Measurements from ENCODE around the gene RSPO3.

DNA sequence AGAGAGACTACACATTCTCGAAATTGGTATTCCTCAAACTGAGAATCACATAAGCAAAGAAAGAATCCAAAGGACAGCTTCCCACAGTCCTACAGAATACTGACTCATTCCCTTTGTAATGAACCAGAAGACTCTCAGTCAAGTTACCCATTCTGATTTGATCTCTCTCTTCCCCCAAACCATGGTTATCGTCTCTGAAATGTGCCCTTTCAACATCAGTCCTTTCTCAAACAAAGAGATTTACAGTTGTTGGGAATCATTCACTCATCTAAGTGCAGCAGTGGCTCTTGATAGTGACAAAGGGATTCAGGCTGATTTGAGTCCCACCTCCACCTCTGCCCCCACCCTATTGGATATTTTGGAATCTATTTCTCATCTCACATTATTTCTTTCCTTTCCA lies 15.0 kb upstream of the RSPO3 start:
- TF ChIP-seq POLR2A (IDR thresholded peaks at IDR 0.05): no peak
- TF ChIP-seq, protein P1, sequence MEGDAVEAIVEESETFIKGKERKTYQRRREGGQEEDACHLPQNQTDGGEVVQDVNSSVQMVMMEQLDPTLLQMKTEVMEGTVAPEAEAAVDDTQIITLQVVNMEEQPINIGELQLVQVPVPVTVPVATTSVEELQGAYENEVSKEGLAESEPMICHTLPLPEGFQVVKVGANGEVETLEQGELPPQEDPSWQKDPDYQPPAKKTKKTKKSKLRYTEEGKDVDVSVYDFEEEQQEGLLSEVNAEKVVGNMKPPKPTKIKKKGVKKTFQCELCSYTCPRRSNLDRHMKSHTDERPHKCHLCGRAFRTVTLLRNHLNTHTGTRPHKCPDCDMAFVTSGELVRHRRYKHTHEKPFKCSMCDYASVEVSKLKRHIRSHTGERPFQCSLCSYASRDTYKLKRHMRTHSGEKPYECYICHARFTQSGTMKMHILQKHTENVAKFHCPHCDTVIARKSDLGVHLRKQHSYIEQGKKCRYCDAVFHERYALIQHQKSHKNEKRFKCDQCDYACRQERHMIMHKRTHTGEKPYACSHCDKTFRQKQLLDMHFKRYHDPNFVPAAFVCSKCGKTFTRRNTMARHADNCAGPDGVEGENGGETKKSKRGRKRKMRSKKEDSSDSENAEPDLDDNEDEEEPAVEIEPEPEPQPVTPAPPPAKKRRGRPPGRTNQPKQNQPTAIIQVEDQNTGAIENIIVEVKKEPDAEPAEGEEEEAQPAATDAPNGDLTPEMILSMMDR (IDR thresholded peaks at IDR 0.05): no peak
